NCI-H1092 treated with DMSO at 0.1 percent for 48 hours (cell line): ENCODE results near the gene FBXO28.
A peak's percentile ranks its signal among the peaks of the same experiment; 100 is the strongest.

Source experiments
- DNase-seq: peaks from one replicate; lab custom pipeline; 2025; lab: John Stamatoyannopoulos, UW

FBXO28 gene

GRCh38 chr1:224157316-224157715, 43.4 kb downstream of the FBXO28 start:
- DNase-seq: no peak

- DNase-seq: no peak
Measured at GRCh38 chr1:224159541-224159940, 45.6 kb downstream of the FBXO28 start.

- DNase-seq: no peak
Measured at GRCh38 chr1:224160171-224160682, 46.3 kb downstream of the FBXO28 start.

GRCh38 chr1:224162768-224163167, 48.9 kb downstream of the FBXO28 start:
- no peak for DNase-seq

GRCh38 chr1:224163311-224163710, 49.4 kb downstream of the FBXO28 start:
- DNase-seq: no peak

- no peak for DNase-seq
Measured at GRCh38 chr1:224168859-224169380, 55.0 kb downstream of the FBXO28 start.

GRCh38 chr1:224169718-224170270, 55.9 kb downstream of the FBXO28 start:
- DNase-seq: no peak

- DNase-seq: no peak
Measured at GRCh38 chr1:224170343-224170742, 56.4 kb downstream of the FBXO28 start.

- DNase-seq: no peak
Measured at GRCh38 chr1:224170748-224171478, 57.0 kb downstream of the FBXO28 start.

- no peak for DNase-seq
Measured at GRCh38 chr1:224172229-224172628, 58.3 kb downstream of the FBXO28 start.

GRCh38 chr1:224173523-224173922, 59.6 kb downstream of the FBXO28 start:
- no peak for DNase-seq

GRCh38 chr1:224175617-224176016, 61.7 kb downstream of the FBXO28 start:
- DNase-seq: peak; percentile 24

- no peak for DNase-seq
Measured at GRCh38 chr1:224177356-224177999, 63.6 kb downstream of the FBXO28 start.

- no peak for DNase-seq
Measured at GRCh38 chr1:224178894-224179293, 65.0 kb downstream of the FBXO28 start.

- DNase-seq: no peak
Measured at GRCh38 chr1:224180783-224181452, 67.0 kb downstream of the FBXO28 start.

- DNase-seq: no peak
Measured at GRCh38 chr1:224181453-224181810, 67.5 kb downstream of the FBXO28 start.

- DNase-seq: no peak
Measured at GRCh38 chr1:224182057-224182865, 68.3 kb downstream of the FBXO28 start.

- peak; percentile 90 for DNase-seq
Measured at GRCh38 chr1:224182866-224183590, 69.1 kb downstream of the FBXO28 start, which contains the start of gene DEGS1. Gene DEGS1 (plus strand): TSS chr1:224183240. CDS start chr1:224183337, 97 bp downstream.

- peak; percentile 72 for DNase-seq
Measured at GRCh38 chr1:224183591-224184312, 69.8 kb downstream of the FBXO28 start.

- no peak for DNase-seq
Measured at GRCh38 chr1:224185208-224185607, 71.3 kb downstream of the FBXO28 start.
